D341Med (cell line): ENCODE results near the gene CX3CL1.
"Not testable (repeated sequence)": the region's sequence is repeated elsewhere in the genome, so short reads cannot be mapped to it uniquely, and the experiment has no call there.

ENCODE experiments used
- DNase-seq: peaks from one replicate; pipeline ENCODE4 v3.0.0; 2012; ENCODE audit warnings: low spot score

Gene CX3CL1

DNA sequence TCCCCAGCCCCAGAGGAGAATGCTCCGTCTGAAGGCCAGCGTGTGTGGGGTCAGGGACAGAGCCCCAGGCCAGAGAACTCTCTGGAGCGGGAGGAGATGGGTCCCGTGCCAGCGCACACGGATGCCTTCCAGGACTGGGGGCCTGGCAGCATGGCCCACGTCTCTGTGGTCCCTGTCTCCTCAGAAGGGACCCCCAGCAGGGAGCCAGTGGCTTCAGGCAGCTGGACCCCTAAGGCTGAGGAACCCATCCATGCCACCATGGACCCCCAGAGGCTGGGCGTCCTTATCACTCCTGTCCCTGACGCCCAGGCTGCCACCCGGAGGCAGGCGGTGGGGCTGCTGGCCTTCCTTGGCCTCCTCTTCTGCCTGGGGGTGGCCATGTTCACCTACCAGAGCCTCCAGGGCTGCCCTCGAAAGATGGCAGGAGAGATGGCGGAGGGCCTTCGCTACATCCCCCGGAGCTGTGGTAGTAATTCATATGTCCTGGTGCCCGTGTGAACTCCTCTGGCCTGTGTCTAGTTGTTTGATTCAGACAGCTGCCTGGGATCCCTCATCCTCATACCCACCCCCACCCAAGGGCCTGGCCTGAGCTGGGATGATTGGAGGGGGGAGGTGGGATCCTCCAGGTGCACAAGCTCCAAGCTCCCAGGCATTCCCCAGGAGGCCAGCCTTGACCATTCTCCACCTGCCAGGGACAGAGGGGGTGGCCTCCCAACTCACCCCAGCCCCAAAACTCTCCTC is 10.4 kb downstream of the CX3CL1 start:
- peak; percentile 30 for DNase-seq

DNA sequence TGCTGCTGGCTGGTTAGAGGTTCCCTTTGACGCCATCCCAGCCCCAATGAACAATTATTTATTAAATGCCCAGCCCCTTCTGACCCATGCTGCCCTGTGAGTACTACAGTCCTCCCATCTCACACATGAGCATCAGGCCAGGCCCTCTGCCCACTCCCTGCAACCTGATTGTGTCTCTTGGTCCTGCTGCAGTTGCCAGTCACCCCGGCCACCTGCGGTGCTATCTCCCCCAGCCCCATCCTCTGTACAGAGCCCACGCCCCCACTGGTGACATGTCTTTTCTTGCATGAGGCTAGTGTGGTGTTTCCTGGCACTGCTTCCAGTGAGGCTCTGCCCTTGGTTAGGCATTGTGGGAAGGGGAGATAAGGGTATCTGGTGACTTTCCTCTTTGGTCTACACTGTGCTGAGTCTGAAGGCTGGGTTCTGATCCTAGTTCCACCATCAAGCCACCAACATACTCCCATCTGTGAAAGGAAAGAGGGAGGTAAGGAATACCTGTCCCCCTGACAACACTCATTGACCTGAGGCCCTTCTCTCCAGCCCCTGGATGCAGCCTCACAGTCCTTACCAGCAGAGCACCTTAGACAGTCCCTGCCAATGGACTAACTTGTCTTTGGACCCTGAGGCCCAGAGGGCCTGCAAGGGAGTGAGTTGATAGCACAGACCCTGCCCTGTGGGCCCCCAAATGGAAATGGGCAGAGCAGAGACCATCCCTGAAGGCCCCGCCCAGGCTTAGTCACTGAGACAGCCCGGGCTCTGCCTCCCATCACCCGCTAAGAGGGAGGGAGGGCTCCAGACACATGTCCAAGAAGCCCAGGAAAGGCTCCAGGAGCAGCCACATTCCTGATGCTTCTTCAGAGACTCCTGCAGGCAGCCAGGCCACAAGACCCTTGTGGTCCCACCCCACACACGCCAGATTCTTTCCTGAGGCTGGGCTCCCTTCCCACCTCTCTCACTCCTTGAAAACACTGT is 11.3 kb downstream of the CX3CL1 start:
- peak; percentile 10 for DNase-seq

DNA sequence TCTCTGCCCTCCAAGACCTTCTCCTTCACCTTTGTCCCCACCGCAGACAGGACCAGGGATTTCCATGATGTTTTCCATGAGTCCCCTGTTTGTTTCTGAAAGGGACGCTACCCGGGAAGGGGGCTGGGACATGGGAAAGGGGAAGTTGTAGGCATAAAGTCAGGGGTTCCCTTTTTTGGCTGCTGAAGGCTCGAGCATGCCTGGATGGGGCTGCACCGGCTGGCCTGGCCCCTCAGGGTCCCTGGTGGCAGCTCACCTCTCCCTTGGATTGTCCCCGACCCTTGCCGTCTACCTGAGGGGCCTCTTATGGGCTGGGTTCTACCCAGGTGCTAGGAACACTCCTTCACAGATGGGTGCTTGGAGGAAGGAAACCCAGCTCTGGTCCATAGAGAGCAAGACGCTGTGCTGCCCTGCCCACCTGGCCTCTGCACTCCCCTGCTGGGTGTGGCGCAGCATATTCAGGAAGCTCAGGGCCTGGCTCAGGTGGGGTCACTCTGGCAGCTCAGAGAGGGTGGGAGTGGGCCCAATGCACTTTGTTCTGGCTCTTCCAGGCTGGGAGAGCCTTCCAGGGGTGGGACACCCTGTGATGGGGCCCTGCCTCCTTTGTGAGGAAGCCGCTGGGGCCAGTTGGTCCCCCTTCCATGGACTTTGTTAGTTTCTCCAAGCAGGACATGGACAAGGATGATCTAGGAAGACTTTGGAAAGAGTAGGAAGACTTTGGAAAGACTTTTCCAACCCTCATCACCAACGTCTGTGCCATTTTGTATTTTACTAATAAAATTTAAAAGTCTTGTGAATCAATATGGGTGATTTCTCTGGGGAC is 12.2 kb downstream of the CX3CL1 start:
- DNase-seq = no peak

DNA sequence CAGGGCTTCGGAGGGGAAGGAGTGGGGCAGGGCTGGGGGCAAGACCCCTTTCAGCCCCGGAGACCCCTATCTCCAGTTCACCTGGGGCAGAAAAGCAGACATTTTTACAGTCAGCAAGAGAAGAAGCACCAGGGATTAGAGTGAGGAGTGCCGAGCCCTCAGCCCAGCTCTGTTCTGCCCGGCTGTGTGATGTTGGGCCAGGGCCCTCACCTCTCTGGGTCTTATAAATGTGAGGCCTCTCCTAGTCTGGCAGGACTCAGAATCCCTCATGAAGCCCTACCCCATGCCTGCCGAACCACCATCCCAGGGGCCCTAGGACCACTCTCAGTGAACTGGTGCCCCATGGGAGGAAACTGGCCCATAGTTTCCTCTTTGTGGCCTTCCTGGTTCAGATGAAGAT is 12.8 kb downstream of the CX3CL1 start:
- no peak for DNase-seq

DNA sequence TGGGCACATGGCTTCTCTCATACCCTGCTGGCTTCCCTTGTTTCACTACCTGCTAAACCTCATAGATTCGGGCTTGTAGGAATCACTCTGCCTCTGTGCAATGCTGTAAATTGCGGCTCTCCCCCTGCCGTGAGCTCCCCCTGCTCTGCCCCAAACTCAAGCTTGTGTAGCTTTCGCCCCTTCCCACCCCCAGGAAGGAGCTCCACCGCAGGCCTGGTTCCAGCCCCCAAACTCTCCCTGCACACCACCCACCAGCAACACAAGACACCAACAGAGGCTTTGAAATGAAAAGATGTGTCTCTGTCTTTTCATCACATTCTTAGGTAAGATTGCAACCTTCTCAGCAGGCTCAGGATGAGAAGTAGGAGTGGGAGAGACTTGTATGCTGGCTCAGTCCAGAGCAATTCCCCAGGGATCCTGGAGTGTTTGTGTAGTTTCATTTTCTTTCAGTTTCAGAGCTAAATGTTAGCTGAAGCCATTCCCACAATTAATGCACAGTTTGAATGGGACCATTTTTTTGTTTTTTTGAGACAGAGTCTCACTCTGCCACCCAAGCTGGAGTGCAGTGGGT is 14.2 kb downstream of the CX3CL1 start:
- DNase-seq = no peak

DNA sequence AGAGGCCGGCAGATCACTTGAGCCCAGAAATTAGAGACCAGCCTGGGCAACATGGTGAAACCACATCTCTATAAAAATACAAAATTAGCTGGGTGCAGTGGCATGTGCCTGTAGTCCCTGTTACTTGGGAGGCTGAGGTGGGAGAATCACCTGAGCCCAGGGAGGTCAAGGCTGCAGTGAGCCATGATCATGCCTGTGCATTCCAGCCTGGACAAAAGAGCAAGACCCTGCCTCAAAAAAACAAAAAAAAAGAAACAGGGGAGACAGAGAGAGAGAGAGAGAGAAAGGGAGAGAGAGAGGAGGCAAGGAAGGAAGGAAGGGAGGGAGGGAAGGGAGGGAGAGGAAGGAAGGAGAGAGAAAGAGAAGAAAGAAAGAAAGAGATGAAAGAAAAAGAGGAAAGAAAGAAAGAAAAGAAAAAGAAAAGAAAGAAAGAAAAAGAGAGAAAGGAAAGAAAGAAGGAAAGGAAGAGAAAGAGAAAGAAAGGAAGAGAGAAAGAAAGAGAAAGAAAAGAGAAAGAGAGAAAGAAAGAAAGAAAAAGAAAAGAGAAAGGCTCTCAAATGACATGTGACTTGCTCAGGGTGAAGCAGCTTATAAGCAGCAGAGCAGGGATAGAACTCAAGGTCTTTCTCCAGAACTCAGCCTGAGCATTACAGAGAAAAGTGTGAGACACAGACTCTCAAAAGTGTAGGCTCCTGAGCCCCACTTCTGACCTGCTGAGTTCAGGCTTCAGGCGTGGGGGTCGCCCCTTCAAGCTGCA is 15.5 kb downstream of the CX3CL1 start:
- no peak for DNase-seq

DNA sequence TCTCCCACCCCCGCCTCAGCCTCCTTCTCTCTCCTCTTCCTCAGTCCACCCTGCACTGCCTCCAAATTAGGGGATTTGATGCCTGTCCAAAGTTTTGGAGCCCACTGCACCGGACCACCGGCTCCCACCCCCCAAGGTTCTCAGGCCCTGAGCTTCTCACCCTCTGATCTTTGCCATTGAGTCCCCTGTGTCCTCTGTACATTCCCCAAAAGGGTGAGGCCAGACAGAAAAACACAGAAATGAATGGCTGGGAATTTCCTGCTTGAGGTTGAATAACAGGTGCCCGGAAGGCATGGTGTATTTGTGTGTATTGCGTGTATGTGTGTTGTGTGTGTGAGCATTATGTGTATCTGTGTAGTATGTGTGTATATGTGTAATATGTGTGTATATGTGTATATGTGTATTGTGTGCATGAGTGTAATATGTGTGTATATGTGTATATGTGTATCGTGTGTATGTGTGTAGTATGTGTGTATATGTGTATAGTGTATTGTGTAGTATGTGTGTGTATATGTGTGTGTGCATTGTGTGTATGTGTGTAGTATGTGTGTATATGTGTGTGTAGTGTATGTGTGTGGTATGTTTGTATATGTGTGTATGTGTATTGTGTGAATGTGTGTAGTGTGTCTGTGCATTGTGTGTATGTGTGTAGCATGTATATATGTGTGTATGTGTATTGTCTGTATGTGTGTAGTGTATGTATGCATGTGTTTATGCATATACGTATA is 16.2 kb downstream of the CX3CL1 start:
- DNase-seq = peak; percentile 9

DNA sequence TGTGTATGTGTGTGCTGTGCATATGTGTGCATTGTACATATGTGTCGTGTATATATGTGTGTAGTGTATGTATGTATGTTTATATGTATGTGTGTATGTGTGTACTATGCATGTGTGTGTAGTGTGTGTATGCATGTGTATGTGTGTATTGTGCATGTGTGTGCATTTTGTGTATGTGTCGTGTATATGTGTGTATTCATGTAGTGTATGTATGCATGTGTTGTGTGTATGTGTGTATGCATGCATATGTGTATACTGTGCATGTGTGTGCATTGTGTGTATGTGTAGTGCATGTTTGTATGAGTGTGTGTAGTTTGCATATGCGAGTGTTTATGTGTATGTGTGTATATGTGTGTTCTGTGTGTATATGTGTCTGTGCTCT is 16.8 kb downstream of the CX3CL1 start:
- DNase-seq = no peak

DNA sequence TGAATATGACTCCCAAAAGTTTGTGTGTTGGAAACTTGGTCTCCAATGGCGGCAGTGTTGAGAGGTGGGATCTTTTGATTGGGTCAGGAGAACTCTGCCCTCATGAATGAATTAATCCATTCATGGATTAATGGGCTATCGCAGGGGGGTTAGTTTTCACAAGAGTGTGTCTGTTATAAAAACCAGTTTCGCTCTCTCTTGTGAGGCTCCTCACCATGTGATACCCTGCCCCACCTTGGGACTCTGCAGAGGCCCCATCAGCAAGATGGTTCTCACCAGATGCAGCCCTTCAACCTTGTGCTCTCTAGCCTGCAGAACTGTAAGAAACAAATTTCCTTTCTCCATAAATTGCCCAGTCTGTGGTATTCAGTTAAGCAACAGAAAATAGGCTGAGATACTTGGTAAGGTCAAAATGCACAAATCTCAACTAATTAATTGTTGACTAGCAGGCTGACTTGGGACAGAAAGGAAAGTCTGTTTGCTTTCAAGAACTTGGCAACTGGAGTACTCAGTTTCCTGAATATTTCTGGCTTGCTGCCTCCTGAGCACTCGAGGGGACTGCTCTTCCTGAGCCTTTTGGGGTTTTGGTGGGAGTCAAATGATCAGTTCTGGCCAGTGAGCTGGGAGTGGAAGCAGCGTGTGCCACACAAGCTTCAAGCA is 18.5 kb downstream of the CX3CL1 start:
- peak; percentile 14 for DNase-seq

DNA sequence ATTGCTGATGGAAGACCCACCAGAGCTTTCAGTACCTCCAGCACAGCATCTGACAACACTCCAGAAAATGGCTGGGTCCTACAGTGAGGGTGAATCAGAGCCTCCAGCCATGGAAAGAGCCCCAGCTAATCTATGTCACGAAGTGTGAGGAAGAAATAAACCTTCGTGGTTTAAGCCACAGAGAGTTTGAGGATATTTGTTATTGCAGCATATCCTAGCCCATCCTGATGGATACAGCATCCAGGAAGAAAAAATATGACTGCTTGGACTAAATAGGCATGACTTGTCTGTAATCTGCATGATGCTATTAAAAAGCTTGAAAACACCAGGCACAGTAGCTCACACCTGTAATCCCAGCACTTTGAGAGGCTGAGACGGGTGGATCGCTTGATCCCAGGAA is 19.0 kb downstream of the CX3CL1 start:
- DNase-seq = no peak

DNA sequence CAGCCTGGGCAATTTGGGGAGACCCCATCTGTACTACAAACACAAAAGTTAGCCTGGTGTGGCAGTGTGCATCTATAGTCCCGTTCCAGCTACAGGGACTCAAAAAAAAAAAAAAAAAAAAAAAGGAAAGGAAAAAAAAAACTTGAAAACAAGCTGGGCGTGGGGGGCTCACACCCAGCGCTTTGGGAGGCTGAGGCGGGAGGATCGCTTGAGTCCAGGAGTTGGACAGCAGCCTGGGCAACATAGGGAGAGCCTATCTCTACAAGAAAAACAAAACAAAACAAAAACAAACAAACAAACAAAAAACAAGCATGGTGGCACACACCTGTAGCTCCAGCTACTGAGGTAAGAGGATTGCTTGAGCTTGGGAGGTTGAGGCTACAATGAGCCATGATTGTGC is 19.4 kb downstream of the CX3CL1 start:
- DNase-seq = no peak

DNA sequence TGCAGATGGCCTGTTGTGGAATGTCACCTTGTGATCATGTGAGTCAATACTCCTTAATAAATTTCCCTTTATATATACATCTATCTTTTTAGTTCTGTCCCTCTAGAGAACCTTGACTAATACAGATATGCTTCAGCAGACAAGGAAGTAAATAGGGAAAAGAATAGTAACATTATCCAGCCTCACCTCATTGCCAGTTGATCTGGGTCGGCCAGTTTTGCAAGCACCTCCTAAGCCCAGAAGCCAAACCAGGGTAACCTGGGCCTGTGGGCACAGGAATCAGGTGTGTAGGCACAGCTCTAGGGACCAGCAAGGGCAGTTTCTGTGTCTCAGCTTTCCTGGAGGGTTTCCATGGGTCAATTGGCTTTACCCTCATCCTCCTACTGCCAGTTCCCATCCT is 20.4 kb downstream of the CX3CL1 start:
- peak; percentile 15 for DNase-seq

DNA sequence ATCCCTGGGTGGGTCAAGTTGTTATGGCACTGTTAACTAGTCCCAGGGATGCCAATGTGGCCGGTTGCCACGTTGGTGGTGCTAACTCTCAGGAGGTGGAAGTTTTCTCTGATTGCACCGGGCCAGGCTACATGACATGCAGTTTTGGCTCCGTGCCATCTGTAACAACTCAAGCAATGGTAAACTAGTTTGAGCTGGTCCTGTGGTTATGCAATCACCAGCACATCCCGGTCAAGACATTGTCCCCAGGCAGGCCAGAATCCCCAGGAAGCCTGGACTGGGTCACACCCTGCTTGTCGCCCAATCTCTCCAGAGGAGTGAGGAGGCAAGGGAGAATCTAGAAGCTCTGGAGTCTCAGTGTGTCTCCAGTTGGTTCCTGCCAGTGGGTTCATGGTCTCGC is 22.2 kb downstream of the CX3CL1 start:
- peak; percentile 6 for DNase-seq

DNA sequence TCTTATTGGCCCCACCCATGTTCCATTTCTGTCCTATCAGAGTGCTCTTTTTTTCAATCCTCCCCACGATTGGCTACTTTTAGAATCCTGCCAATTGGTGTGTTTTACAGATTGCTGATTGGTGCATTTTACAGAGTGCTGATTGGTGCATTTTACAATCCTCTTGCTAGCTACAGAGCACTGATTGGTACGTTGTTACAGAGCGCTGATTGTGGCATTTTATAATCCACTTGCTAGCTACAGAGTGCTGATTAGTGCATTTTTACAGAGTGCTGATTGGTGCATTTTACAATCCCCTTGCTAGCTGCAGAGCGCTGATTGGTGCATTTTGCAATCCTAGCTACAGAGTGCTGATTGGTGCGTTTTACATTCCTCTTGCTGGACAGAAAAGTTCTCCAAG is 22.7 kb downstream of the CX3CL1 start:
- no peak for DNase-seq

DNA sequence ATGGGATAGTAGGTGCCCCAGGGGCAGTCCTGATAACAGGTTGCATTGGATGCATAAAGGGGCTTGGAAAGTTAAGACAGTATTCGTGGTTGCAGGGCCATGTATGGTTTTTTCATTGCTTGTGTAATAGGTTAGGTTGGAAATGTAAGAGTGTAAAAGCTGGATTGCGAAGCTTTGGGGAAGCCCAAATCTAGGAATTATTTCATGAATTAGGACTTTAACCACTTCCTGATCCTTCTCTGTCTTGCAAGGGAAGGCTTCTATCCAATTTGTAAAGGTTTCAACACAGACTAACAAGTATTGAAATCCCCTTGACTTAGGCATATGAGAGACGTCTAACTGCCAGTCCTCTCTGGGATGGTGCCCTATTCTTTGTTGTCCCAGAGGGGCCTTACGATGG is 24.5 kb downstream of the CX3CL1 start:
- no peak for DNase-seq

DNA sequence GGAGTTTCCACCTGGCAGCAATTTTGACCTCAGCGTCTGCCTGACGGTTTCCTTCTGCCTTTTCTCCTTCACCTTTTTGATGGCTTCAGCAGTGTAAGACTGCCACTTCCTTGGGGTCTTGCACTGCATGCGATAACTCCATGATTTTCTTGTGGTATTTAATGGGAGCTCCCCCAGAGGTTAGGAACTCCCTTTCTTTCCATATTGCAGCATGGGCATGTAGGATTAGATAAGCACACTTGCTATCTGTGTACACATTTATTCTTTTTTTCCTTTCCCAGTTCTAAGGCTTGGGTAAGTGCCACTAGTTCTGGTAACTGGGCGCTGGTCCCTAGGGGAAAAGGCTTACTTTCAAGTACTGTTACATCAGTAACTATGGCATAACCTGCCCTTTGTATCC is 25.2 kb downstream of the CX3CL1 start:
- not testable (repeated sequence) for DNase-seq

DNA sequence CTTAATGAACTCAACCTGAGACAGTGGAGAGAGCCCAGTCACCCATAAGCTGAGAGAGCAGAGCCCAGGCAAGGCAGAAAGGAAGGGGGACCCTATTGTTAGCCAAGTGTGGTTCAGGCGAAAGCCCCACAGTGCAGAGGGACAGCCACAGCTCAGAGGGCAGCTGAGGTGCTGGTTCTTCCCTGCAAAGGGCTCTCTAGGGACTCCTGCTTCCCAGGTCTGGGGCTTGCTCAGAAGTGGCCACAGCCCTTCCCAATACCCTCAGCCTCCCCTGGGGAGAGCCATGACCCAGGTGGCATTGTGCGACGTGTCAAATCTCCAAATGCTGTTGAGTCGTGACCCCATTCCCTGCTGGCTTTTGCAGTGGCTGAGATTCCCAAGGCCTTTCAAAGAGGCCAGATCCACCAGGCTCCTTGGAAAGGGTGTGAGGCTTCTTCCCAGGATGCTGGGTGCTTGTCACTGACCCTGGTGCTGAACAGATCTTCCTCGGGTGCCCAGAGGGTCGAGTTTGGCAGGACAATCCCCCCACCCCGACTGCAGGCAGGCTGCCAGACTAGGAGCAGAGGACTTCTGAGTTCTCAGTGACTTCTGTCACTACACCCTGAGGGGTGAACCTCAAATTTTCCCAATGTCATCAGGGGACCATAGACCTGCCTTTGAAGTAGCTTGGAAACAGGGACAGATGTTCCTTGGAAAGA is 29.8 kb downstream of the CX3CL1 start:
- no peak for DNase-seq

DNA sequence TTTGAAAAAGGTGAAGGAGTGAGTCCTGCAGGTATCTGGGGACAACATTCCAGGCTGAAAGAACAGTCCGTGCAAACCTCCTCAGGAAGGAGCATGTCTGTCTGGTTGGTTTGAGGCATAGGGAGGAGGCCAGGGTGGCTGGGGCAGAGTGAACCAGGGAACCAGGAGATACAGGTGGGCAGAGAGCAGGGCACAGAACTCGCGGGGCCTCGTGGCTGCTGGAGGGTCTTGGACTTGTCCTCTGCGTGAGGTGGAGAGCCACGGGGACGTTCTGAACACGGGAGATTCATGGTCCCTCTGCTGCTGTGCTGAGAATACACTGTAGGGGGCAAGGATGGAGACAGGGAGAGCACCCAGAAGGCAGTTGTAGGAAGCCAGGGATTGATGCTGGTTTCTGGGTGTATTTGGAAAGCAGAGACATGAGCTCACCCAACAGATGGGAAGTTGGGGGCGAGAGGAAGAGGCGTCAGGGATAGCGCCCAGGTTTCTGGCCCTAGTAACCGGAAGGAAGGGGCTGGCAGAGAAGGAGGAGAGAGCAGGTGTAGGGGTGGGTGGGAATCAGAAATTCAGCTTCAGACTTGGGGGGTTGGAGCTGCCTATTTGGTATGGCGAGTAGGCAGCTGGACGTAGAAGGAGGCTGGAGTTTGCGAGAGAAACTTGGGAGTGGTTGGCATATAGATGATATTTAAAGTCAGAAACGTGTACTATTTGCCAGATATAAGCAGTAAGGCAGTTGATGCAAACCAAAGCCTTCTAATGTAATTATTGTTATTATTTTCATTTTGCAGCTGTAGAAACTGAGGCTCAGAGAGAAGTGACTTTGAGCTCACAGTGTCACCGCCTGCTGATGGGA is 31.9 kb downstream of the CX3CL1 start, which contains the start of gene CCL17:
Gene CCL17, plus strand, starts transcription at position 803 of the 853 bp plus-strand sequence. CDS start 9,166 bp downstream, outside the sequence.
- DNase-seq = no peak
